ENCODE measurements around the gene ANKS1B. TPM values are rescaled to one million over a fixed set of nuclear protein-coding genes. Genes with fewer than 3 reads are reported as not detected.

ANKS1B gene
- total and polyA plus RNA-seq, 4 donors, result 0.03 to 3.4 (median 0.53) TPM

GRCh38 chr12:99390707-99391106 lies 594.0 kb downstream of the ANKS1B start:
- Histone ChIP-seq H3K27me3 (ENCODE audit: control insufficient read depth in 4 of 4, insufficient read depth in 4 of 4, low read length in 3 of 4) (no peaks in the 10 kb centered on the region), H3K27ac (ENCODE audit: low read depth in 1 of 2, low read length in 2 of 2) (no peak overlapping the region), H3K9ac (ENCODE audit: low read depth in 1 of 2, low read length in 2 of 2) (no peak overlapping the region), H3K4me3 (ENCODE audit: low read depth in 1 of 3, low read length in 3 of 3) (no peak overlapping the region), H3K4me1 (ENCODE audit: control insufficient read depth in 4 of 4, insufficient read depth in 4 of 4, low read length in 3 of 4) (no peaks in the 10 kb centered on the region), H3K9me3 (ENCODE audit: control insufficient read depth in 4 of 4, low read length in 3 of 4) (no peaks in the 10 kb centered on the region), H3K36me3 (ENCODE audit: control insufficient read depth in 4 of 4, insufficient read depth in 3 of 4, low read depth in 1 of 4, low read length in 3 of 4) (no peaks in the 10 kb centered on the region)
- no peak for DNase-seq (ENCODE audit: low spot score)
- peak; percentile 12 to 27 for TF ChIP-seq RAD21 (IDR thresholded peaks at IDR 0.05)
- TF ChIP-seq ZBTB33 (IDR thresholded peaks at IDR 0.05), result no peak
- TF ChIP-seq EGR1 (IDR thresholded peaks at IDR 0.05; ENCODE audit: low read depth in 2 of 2), result no peak
- TF ChIP-seq ATF3 (IDR thresholded peaks at IDR 0.05), result no peak
- 76% methylated on average over 7 of the region's 7 CpGs for WGBS

GRCh38 chr12:99389751-99390150 lies 595.0 kb downstream of the ANKS1B start:
- Histone ChIP-seq H3K4me1 (ENCODE audit: control insufficient read depth in 4 of 4, insufficient read depth in 4 of 4, low read length in 3 of 4) (no peaks in the 10 kb centered on the region), H3K9me3 (ENCODE audit: control insufficient read depth in 4 of 4, low read length in 3 of 4) (no peaks in the 10 kb centered on the region), H3K4me3 (ENCODE audit: low read depth in 1 of 3, low read length in 3 of 3) (no peak overlapping the region), H3K9ac (ENCODE audit: low read depth in 1 of 2, low read length in 2 of 2) (no peak overlapping the region), H3K27ac (ENCODE audit: low read depth in 1 of 2, low read length in 2 of 2) (no peak overlapping the region), H3K36me3 (ENCODE audit: control insufficient read depth in 4 of 4, insufficient read depth in 3 of 4, low read depth in 1 of 4, low read length in 3 of 4) (no peaks in the 10 kb centered on the region), H3K27me3 (ENCODE audit: control insufficient read depth in 4 of 4, insufficient read depth in 4 of 4, low read length in 3 of 4) (no peaks in the 10 kb centered on the region)
- TF ChIP-seq RAD21 (IDR thresholded peaks at IDR 0.05) (no peak), GABPA (IDR thresholded peaks at IDR 0.05 in 1 of 2, conservative IDR thresholded peaks at IDR 0.05 in 1 of 2) (no peak), ATF3 (IDR thresholded peaks at IDR 0.05) (no peak), JUND (IDR thresholded peaks at IDR 0.05) (no peak), FOXA2 (IDR thresholded peaks at IDR 0.05) (no peak), ZBTB33 (IDR thresholded peaks at IDR 0.05) (no peak)
- WGBS, result 94% methylated on average over 3 of the region's 3 CpGs
- DNase-seq (ENCODE audit: low spot score), result no peak

GRCh38 chr12:99388671-99389195 lies 596.0 kb downstream of the ANKS1B start:
- Histone ChIP-seq H3K4me1 (ENCODE audit: control insufficient read depth in 4 of 4, insufficient read depth in 4 of 4, low read length in 3 of 4) (no peaks in the 10 kb centered on the region), H3K9ac (ENCODE audit: low read depth in 1 of 2, low read length in 2 of 2) (no peak overlapping the region), H3K4me3 (ENCODE audit: low read depth in 1 of 3, low read length in 3 of 3) (no peak overlapping the region), H3K27ac (ENCODE audit: low read depth in 1 of 2, low read length in 2 of 2) (no peak overlapping the region), H3K9me3 (ENCODE audit: control insufficient read depth in 4 of 4, low read length in 3 of 4) (no peaks in the 10 kb centered on the region), H3K27me3 (ENCODE audit: control insufficient read depth in 4 of 4, insufficient read depth in 4 of 4, low read length in 3 of 4) (no peaks in the 10 kb centered on the region), H3K36me3 (ENCODE audit: control insufficient read depth in 4 of 4, insufficient read depth in 3 of 4, low read depth in 1 of 4, low read length in 3 of 4) (no peaks in the 10 kb centered on the region)
- TF ChIP-seq EGR1 (IDR thresholded peaks at IDR 0.05; ENCODE audit: low read depth in 2 of 2) (no peak), HNF4A (conservative IDR thresholded peaks at IDR 0.05) (no peak), NR2F2 (IDR thresholded peaks at IDR 0.05) (no peak)
- WGBS, result 84% methylated on average over 1 of the region's 1 CpG
- no peak for DNase-seq (ENCODE audit: low spot score)
